Lower leg skin (tissue), 3 donors: ENCODE measurements around the gene YTHDC2.

Experiments used
- CTCF ChIP-seq, 3 donors: fragments of 450-650 bp; IDR thresholded peaks; one replicate each; pipeline ENCODE4 v1.5.1; 2016; ENCODE audit warnings: antibody characterized with exemption in 3 of 3, mild to moderate bottlenecking in 3 of 3, moderate library complexity in 2 of 3
- POLR2A ChIP-seq, 2 donors: fragments of 450-650 bp; IDR thresholded peaks; one replicate each; pipeline ENCODE4 v1.6.1; 2016 to 2017; ENCODE audit warnings: antibody characterized with exemption in 2 of 2, mild to moderate bottlenecking in 1 of 2, moderate library complexity in 1 of 2

GRCh38 chr5:113612060-113612496, 98.6 kb downstream of the YTHDC2 start:
- no peak for TF ChIP-seq CTCF (IDR thresholded peaks at IDR 0.05)
- no peak for TF ChIP-seq POLR2A (IDR thresholded peaks at IDR 0.05)
